Measurements from ENCODE around the gene CRIM1.

The CRIM1 gene

DNA sequence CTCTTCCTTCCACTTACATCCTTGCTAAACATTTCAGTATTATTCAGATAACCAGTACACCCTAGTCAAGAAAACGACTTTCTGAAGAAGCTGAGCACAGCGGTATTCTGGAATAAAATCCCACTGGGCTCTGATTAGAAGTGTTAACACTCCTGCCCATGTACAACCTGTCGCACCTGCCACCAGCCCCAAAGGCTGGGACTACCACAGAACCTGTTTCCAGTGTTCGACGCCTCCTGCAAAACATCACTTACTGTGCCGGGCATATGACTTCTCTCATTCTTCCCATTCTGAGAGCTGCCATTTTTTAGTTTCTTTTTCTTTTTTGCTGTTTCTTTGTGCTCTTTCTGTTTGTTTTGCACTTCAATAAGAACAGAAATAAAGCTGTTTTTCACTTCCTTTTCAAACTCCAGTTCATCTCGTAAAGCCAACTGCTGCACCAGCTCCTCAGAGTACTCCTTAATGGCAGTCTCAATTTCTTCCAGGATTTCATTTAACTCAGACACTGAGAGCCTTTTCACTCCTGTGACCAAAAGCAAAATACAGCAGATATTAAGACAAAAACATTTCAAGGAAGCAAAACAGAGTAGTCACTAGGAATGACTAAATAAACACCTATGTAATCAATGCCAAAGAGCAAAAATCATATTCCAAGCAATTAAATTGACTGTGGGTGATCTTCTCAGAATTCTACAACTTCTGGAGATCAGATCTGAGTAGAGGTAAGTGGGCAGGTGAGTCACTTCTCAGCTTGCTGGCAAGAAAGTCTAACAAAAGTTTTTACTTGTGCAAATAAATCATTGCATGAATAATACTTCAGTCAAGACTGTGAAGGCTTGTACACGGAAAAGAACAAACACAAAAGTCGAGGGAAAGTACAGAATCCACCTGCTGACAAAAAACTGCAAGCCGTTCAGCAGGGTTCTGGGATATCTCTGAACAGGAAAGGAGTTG is 223.0 kb downstream of the CRIM1 start:
- H3K4me3 ChIP-seq (ENCODE audit: insufficient read depth in 1 of 2, low read depth in 1 of 2, low read length in 2 of 2) = no peak overlapping the region
- H2AFZ ChIP-seq (ENCODE audit: low read depth, low read length) = no peak overlapping the region
- WGBS = 94% methylated on average over 9 of the region's 10 CpGs
- H3K4ac ChIP-seq (ENCODE audit: low read depth in 1 of 2, low read length in 2 of 2) = no peak overlapping the region
- no peak for DNase-seq
- H3K14ac ChIP-seq (ENCODE audit: low read length in 2 of 2) = no peak overlapping the region
- no peak overlapping the region for H2BK5ac ChIP-seq (ENCODE audit: low read depth, low read length, poor library complexity, severe bottlenecking)
- H2BK120ac ChIP-seq (ENCODE audit: low read depth, low read length) = no peak overlapping the region
- no peak overlapping the region for H2BK15ac ChIP-seq (ENCODE audit: low read depth, poor library complexity, severe bottlenecking)
- H3K27me3 ChIP-seq (ENCODE audit: control insufficient read depth in 1 of 2, insufficient read depth in 1 of 2, low read length in 2 of 2) = no peaks in the 10 kb centered on the region
- H3K79me1 ChIP-seq (replicated peaks; ENCODE audit: low read length, poor library complexity, severe bottlenecking) = peaks cover 23% of the 10 kb centered on the region
- H3K27ac ChIP-seq (ENCODE audit: low read length, poor library complexity, severe bottlenecking) = no peak overlapping the region
- no peak overlapping the region for H4K91ac ChIP-seq (ENCODE audit: low read length)
- no peak overlapping the region for H2AK5ac ChIP-seq (ENCODE audit: low read length, severe bottlenecking)
- no peak overlapping the region for H3K9ac ChIP-seq (ENCODE audit: low read length)
- H3K4me2 ChIP-seq (ENCODE audit: low read length, poor library complexity, severe bottlenecking) = no peak overlapping the region
- no peak overlapping the region for H3K18ac ChIP-seq (ENCODE audit: low read depth in 1 of 2, low read length in 2 of 2)
- H4K8ac ChIP-seq (ENCODE audit: low read length) = no peak overlapping the region
- H2BK12ac ChIP-seq (ENCODE audit: low read length in 2 of 2) = no peak overlapping the region
- peaks cover 11 to 92% of the 10 kb centered on the region in 2 experiments for H3K36me3 ChIP-seq (ENCODE audit: control insufficient read depth in 1 of 2, insufficient read depth in 2 of 2, low read depth in 1 of 2, low read length in 2 of 2)
- H3K23ac ChIP-seq (ENCODE audit: low read length in 2 of 2) = no peak overlapping the region
- no peaks in the 10 kb centered on the region for H3K9me3 ChIP-seq (ENCODE audit: control insufficient read depth, low read length)
- peaks cover 3% of the 10 kb centered on the region for H3K4me1 ChIP-seq (ENCODE audit: control insufficient read depth, insufficient read depth, low read depth, low read length)

DNA sequence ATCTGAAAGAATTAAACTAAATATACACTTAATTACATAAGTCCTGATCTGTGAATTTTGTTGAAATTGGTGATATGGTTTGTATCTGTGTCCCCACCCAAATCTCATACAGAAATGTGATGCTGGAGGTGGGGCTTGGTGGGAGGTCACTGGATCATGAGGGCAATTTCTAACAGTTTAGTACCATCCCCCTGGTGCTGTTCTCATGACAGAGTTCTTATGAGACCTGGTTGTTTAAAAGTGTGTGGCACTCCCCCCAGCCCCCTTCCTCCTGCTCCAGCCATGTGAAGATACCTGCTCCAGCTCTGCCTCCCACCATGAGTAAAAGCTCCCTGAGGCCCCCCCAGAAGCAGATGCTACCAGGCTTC is 223.7 kb downstream of the CRIM1 start:
- Histone ChIP-seq H3K23ac (ENCODE audit: low read length in 2 of 2) (no peak overlapping the region), H3K9ac (ENCODE audit: low read length) (no peak overlapping the region), H3K4me1 (ENCODE audit: control insufficient read depth, insufficient read depth, low read depth, low read length) (peaks cover 5% of the 10 kb centered on the region), H3K36me3 (ENCODE audit: control insufficient read depth in 1 of 2, insufficient read depth in 2 of 2, low read depth in 1 of 2, low read length in 2 of 2) (peaks cover 14 to 92% of the 10 kb centered on the region in 2 experiments), H4K91ac (ENCODE audit: low read length) (no peak overlapping the region), H4K8ac (ENCODE audit: low read length) (no peak overlapping the region), H2BK15ac (ENCODE audit: low read depth, poor library complexity, severe bottlenecking) (peak overlapping the region; percentile 48), H2BK120ac (ENCODE audit: low read depth, low read length) (no peak overlapping the region), H2BK5ac (ENCODE audit: low read depth, low read length, poor library complexity, severe bottlenecking) (no peak overlapping the region), H3K4me2 (ENCODE audit: low read length, poor library complexity, severe bottlenecking) (no peak overlapping the region), H2AFZ (ENCODE audit: low read depth, low read length) (no peak overlapping the region), H2AK5ac (ENCODE audit: low read length, severe bottlenecking) (no peak overlapping the region), H3K79me1 (replicated peaks; ENCODE audit: low read length, poor library complexity, severe bottlenecking) (peaks cover 28% of the 10 kb centered on the region), H3K18ac (ENCODE audit: low read depth in 1 of 2, low read length in 2 of 2) (no peak overlapping the region), H3K9me3 (ENCODE audit: control insufficient read depth, low read length) (no peaks in the 10 kb centered on the region), H3K4ac (ENCODE audit: low read depth in 1 of 2, low read length in 2 of 2) (no peak overlapping the region), H3K27me3 (ENCODE audit: control insufficient read depth in 1 of 2, insufficient read depth in 1 of 2, low read length in 2 of 2) (no peaks in the 10 kb centered on the region), H3K27ac (ENCODE audit: low read length, poor library complexity, severe bottlenecking) (no peak overlapping the region), H2BK12ac (ENCODE audit: low read length in 2 of 2) (no peak overlapping the region), H3K14ac (ENCODE audit: low read length in 2 of 2) (no peak overlapping the region), H3K4me3 (ENCODE audit: insufficient read depth in 1 of 2, low read depth in 1 of 2, low read length in 2 of 2) (no peak overlapping the region)
- DNase-seq = no peak

DNA sequence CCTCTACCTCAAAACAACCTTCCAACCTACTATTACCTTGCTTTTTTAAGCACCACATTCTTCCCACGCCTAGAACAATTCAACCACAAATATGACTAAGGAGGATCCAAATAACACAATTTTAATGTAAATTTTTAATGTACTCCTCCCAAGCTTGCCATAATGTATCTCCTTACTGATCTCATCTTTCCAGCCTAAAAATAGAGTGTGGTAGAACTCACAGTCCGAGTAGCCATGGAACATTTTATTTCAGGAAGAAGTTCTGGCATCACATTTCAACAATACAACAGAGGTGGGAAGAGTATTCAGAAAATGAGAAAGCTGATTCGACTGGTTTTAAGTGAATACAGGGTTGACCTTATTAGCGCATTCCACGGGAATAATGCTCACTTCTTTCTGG is 227.0 kb downstream of the CRIM1 start:
- Histone ChIP-seq H2AFZ (ENCODE audit: low read depth, low read length) (no peak overlapping the region), H2BK5ac (ENCODE audit: low read depth, low read length, poor library complexity, severe bottlenecking) (no peak overlapping the region), H4K8ac (ENCODE audit: low read length) (no peak overlapping the region), H3K4ac (ENCODE audit: low read depth in 1 of 2, low read length in 2 of 2) (no peak overlapping the region), H3K4me2 (ENCODE audit: low read length, poor library complexity, severe bottlenecking) (no peak overlapping the region), H3K4me3 (ENCODE audit: insufficient read depth in 1 of 2, low read depth in 1 of 2, low read length in 2 of 2) (no peak overlapping the region), H4K91ac (ENCODE audit: low read length) (no peak overlapping the region), H3K79me1 (replicated peaks; ENCODE audit: low read length, poor library complexity, severe bottlenecking) (peaks cover 23% of the 10 kb centered on the region), H2BK15ac (ENCODE audit: low read depth, poor library complexity, severe bottlenecking) (no peak overlapping the region), H3K27me3 (ENCODE audit: control insufficient read depth in 1 of 2, insufficient read depth in 1 of 2, low read length in 2 of 2) (no peaks in the 10 kb centered on the region), H3K4me1 (ENCODE audit: control insufficient read depth, insufficient read depth, low read depth, low read length) (peaks cover 5% of the 10 kb centered on the region), H3K27ac (ENCODE audit: low read length, poor library complexity, severe bottlenecking) (no peak overlapping the region), H2BK12ac (ENCODE audit: low read length in 2 of 2) (no peak overlapping the region), H3K36me3 (ENCODE audit: control insufficient read depth in 1 of 2, insufficient read depth in 2 of 2, low read depth in 1 of 2, low read length in 2 of 2) (peaks cover 11 to 91% of the 10 kb centered on the region in 2 experiments), H2BK120ac (ENCODE audit: low read depth, low read length) (no peak overlapping the region), H2AK5ac (ENCODE audit: low read length, severe bottlenecking) (no peak overlapping the region), H3K14ac (ENCODE audit: low read length in 2 of 2) (no peak overlapping the region), H3K9me3 (ENCODE audit: control insufficient read depth, low read length) (no peaks in the 10 kb centered on the region), H3K18ac (ENCODE audit: low read depth in 1 of 2, low read length in 2 of 2) (no peak overlapping the region), H3K23ac (ENCODE audit: low read length in 2 of 2) (no peak overlapping the region), H3K9ac (ENCODE audit: low read length) (no peak overlapping the region)
- 98% methylated on average over 5 of the region's 5 CpGs for WGBS
- DNase-seq = no peak

- Histone ChIP-seq H3K9me3 (ENCODE audit: control insufficient read depth, low read length) (no peaks in the 10 kb centered on the region), H3K27me3 (ENCODE audit: control insufficient read depth in 1 of 2, insufficient read depth in 1 of 2, low read length in 2 of 2) (no peaks in the 10 kb centered on the region), H3K79me1 (replicated peaks; ENCODE audit: low read length, poor library complexity, severe bottlenecking) (peaks cover 24% of the 10 kb centered on the region), H3K36me3 (ENCODE audit: control insufficient read depth in 1 of 2, insufficient read depth in 2 of 2, low read depth in 1 of 2, low read length in 2 of 2) (peaks cover 11 to 87% of the 10 kb centered on the region in 2 experiments), H2BK120ac (ENCODE audit: low read depth, low read length) (no peak overlapping the region), H2BK12ac (ENCODE audit: low read length in 2 of 2) (no peak overlapping the region), H3K4me2 (ENCODE audit: low read length, poor library complexity, severe bottlenecking) (no peak overlapping the region), H3K27ac (ENCODE audit: low read length, poor library complexity, severe bottlenecking) (no peak overlapping the region), H3K23ac (ENCODE audit: low read length in 2 of 2) (no peak overlapping the region), H3K18ac (ENCODE audit: low read depth in 1 of 2, low read length in 2 of 2) (no peak overlapping the region), H2AFZ (ENCODE audit: low read depth, low read length) (no peak overlapping the region), H3K4ac (ENCODE audit: low read depth in 1 of 2, low read length in 2 of 2) (no peak overlapping the region), H2BK5ac (ENCODE audit: low read depth, low read length, poor library complexity, severe bottlenecking) (no peak overlapping the region), H3K14ac (ENCODE audit: low read length in 2 of 2) (no peak overlapping the region), H3K4me3 (ENCODE audit: insufficient read depth in 1 of 2, low read depth in 1 of 2, low read length in 2 of 2) (no peak overlapping the region), H2AK5ac (ENCODE audit: low read length, severe bottlenecking) (no peak overlapping the region), H4K91ac (ENCODE audit: low read length) (no peak overlapping the region), H3K4me1 (ENCODE audit: control insufficient read depth, insufficient read depth, low read depth, low read length) (peaks cover 5% of the 10 kb centered on the region), H3K9ac (ENCODE audit: low read length) (no peak overlapping the region), H2BK15ac (ENCODE audit: low read depth, poor library complexity, severe bottlenecking) (no peak overlapping the region), H4K8ac (ENCODE audit: low read length) (no peak overlapping the region)
- DNase-seq = no peak
- WGBS = 99% methylated on average over 3 of the region's 3 CpGs
These were observed 227.4 kb downstream of the CRIM1 start for GRCh38 chr2:36582951-36583350.

All from mesenchymal stem cell (in vitro differentiated cells and primary cell).